SK-N-MC (cell line): Measurements from ENCODE around the gene CAMTA1.
A peak's percentile ranks its signal among the peaks of the same experiment; 100 is the strongest.

Experiments used
- DNase-seq: peaks from one replicate; pipeline ENCODE4 v3.0.0-alpha.2; 2011; ENCODE audit warnings: low read depth, low spot score
- H3K27ac ChIP-seq: fragments of 200-600 bp; sonication (generic); 2 replicates; pipeline ENCODE4 v1.5.1; 2016; ENCODE audit warnings: mixed run types
- H3K36me3 ChIP-seq: fragments of 200-600 bp; sonication (generic); 2 replicates; pipeline ENCODE4 v1.6.1; 2017; ENCODE audit warnings: antibody characterized with exemption, low read length, mixed read lengths; ENCODE audit not compliant: insufficient read depth
- H3K4me3 ChIP-seq: fragments of 200-600 bp; sonication (generic); 2 replicates; pipeline ENCODE4 v1.5.1; 2016
- H3K9ac ChIP-seq: fragments of 200-600 bp; sonication (generic); 2 replicates; pipeline ENCODE4 v1.8.0; 2017; ENCODE audit warnings: mixed run types, mixed read lengths; ENCODE audit not compliant: insufficient read length
- H3K9me3 ChIP-seq: fragments of 200-600 bp; sonication (generic); 2 replicates; pipeline ENCODE4 v1.6.1; 2017; ENCODE audit warnings: low read depth, mild to moderate bottlenecking, antibody characterized with exemption, low read length, moderate library complexity, mixed read lengths
- EZH2 ChIP-seq: fragments of 200-600 bp; sonication (generic); IDR thresholded peaks from one replicate; pipeline ENCODE4 v1.6.1; 2017; ENCODE audit warnings: antibody characterized with exemption
- FOXP2 ChIP-seq: optimal IDR thresholded peaks from 2 replicates; pipeline ENCODE3; 2011; ENCODE audit warnings: mild to moderate bottlenecking, moderate library complexity; ENCODE audit not compliant: insufficient read depth; ENCODE audit errors: extremely low read length, control extremely low read depth
- POLR2AphosphoS5 ChIP-seq: IDR thresholded peaks from 2 replicates; pipeline ENCODE4 v1.6.1; 2012; ENCODE audit warnings: mild to moderate bottlenecking, low read depth, low read length, borderline replicate concordance

CAMTA1 gene

DNA sequence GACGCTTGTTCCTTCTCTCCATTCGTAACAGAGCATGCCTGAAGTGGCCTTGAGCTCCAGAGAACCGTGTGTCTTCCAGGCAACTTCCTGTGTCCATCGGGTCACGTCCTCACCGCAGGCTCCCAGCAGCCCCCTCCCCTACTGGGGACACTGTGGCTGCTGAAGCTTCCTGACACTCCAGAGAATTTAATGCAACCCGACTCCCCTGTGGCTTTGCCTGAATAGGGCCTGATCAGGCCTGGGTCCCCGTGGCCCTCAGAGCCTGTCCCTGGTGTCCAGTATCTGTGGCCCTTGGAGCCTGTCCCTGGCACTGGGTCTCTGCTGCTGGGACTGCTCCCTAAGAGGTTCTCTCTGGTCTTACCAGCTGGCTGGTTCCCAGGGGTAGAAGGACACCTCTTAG, 766.2 kb downstream of the CAMTA1 start:
- no peak for DNase-seq

DNA sequence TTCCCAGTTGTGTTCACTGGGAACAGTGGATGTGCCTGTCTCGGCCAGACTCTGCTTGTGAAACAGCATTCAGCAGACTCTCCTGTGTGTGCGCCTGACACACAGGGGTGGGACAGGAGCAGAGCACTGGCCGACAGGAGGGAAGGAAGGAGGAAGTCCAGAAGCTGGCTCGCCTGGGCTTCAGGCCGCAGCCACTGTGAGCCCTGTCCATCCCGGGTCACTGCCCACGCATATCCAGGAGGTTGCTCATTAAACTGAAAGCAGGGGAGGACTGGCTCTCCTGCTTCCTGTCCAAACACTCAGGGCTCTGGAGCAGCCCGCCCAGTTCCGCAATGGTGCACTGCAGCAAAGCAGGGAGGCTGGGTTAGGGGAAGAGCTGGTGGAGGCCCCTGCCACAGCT, 767.1 kb downstream of the CAMTA1 start:
- Histone ChIP-seq H3K4me3 (no peak overlapping the region), H3K9ac (no peak overlapping the region), H3K27ac (no peak overlapping the region), H3K9me3 (no peaks in the 10 kb centered on the region), H3K36me3 (no peaks in the 10 kb centered on the region)
- no peak for DNase-seq
- TF ChIP-seq EZH2 (no peak), POLR2AphosphoS5 (no peak), FOXP2 (no peak)

More for the DNA sequence above, 766.2 kb downstream of the CAMTA1 start:
- no peaks in the 10 kb centered on the region for H3K9me3 ChIP-seq
- H3K4me3 ChIP-seq, result no peak overlapping the region
- no peak overlapping the region for H3K9ac ChIP-seq
- H3K27ac ChIP-seq, result no peak overlapping the region
- TF ChIP-seq POLR2AphosphoS5, result no peak
- TF ChIP-seq FOXP2, result no peak
- TF ChIP-seq EZH2, result no peak
- H3K36me3 ChIP-seq, result no peaks in the 10 kb centered on the region

DNA sequence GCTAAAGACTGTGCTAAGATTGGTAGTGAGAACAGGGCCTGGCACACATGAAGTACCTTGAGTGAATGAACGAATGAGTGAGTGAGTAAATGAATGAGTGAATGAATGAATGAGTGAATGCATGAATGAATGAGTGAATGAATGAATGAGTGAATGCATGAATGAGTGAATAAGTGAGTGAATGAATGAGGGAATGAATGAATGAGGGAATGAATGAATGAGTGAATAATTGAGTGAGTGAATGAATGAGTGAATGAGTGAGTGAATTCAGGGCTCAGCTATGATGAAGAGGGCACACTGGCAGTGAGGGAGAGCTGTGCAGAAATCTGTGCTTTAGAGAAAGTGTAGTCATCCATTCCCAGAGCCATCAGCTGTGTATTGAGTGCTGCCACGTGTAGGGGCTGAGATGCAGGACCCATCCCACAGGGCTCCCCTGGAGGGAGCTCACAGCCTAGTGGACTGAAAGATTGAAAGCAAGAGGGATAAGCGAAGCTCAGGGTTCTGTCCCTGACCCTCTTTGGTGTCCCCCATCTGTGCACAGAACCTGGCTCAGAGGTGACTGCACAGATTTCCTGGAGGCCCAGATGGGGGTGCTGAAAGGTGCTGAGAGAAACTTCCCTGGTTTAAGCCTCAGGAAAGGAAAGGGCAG, 767.9 kb downstream of the CAMTA1 start:
- Histone ChIP-seq H3K9ac (no peak overlapping the region), H3K36me3 (no peaks in the 10 kb centered on the region), H3K27ac (no peak overlapping the region), H3K4me3 (no peak overlapping the region), H3K9me3 (no peaks in the 10 kb centered on the region)
- DNase-seq, result no peak
- TF ChIP-seq POLR2AphosphoS5, result no peak
- TF ChIP-seq FOXP2, result no peak
- TF ChIP-seq EZH2, result no peak

DNA sequence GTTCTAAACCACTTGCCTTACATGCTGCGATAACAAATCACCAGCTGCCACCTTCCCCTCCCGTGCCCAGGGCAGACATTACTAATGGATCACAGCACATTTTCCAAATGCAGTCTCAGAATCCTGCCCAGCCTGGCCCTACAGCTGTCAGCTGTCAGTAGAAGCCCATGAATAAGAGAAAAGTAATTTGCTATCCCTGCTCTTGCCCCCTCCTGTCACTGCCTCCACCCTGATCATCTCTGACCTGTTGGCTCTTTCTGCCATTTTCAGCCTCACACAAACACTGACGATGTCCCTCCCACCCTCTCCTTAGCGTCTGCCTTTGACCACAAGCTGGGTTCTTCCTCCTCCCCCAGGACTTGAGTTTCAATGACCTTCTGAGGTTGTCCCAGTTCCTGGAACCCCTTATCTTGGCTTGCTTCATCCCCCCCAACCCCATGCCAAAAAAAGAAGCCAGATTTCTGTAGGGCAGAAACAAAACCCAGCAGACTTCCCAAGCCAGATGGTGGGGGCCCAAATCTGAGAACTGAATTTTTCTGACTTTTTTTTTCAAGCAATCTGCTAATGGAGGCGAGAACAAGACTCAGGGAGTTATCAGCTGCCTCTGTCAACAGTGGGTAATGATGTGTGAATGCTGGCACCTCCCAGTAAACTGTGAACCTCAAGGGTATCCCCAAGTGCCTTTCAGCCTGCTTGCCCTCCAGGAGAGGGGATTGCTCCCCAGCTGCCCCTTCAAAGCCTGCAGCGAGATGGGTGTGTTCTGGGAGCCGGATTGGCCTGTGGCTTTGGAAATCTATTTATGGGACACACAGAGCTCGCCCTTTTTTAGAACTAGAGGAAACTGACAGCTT, 769.4 kb downstream of the CAMTA1 start:
- no peaks in the 10 kb centered on the region for H3K9me3 ChIP-seq
- no peak for DNase-seq
- H3K27ac ChIP-seq, result no peak overlapping the region
- no peak overlapping the region for H3K9ac ChIP-seq
- H3K36me3 ChIP-seq, result no peaks in the 10 kb centered on the region
- H3K4me3 ChIP-seq, result no peak overlapping the region
- no peak for TF ChIP-seq EZH2
- TF ChIP-seq FOXP2, result no peak
- TF ChIP-seq POLR2AphosphoS5, result no peak

DNA sequence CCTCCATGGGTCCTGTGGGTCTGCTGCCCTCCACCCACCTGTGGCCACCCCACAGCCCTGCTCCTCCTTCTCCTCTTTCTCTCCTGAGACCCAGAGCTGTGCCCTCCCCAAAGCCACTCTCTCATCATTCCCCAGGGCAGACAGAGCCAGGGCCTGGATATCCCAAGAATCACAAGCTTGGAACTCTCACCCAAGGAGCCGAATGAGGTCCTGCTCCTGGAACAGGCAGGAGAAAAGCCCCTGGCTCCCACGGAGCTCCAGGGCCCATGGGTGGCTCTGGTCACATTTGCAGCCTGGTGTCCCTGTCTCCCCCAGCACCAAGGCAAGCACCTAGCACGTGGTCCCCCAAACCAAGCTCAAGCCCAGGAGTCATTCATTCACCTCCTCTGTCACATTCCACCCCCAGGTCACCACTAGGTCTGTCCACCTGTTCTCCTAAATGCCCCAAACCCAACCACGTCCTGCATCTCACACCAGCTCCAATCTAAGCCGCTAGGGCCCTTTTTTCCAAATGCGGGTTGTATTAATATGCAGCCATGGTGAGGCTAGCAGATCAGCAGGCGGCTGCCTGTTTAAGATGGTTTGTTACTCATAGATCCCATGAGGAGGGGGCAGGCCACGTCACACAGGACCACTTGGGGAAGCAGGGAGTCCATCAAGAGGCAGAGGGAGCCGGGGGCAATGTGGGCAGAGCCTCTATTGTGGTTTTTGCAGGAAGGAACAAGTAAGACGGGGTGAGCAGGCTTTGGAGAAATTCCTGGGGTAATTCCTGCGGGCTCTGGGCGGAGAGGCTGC, 770.3 kb downstream of the CAMTA1 start:
- Histone ChIP-seq H3K27ac (no peak overlapping the region), H3K9ac (no peak overlapping the region), H3K4me3 (no peak overlapping the region), H3K36me3 (no peaks in the 10 kb centered on the region), H3K9me3 (no peaks in the 10 kb centered on the region)
- DNase-seq, result no peak
- TF ChIP-seq EZH2 (no peak), POLR2AphosphoS5 (no peak), FOXP2 (no peak)

DNA sequence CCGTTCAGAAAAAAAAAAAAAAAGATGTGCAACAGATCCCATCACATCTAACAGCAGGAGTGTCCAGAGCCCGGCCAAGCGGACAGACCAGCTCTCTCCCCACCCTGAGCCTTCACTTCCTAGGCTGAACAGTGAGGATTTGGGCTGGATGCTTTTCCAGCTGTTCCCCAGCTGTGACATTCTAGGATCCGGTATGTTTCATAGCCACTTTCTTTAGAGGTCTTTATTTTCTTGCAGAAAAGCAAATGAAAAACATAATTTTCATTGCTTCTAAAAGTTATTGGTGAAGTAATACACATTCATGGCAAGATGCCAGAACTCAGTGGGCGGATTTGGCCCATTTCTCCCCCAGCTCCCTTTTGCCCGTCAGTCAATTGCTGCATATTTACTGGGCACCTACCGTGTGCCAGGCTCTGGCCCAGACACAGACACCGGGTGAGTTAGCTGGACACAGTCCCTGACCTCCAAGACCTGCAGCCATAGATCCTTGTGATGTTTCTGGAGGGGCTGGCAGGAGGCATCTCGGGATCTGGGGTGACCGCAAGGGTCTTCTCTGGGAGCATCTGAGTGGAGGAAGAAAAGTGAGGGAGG, 772.1 kb downstream of the CAMTA1 start:
- no peak for TF ChIP-seq FOXP2
- no peak for TF ChIP-seq EZH2
- no peak for TF ChIP-seq POLR2AphosphoS5
- no peak for DNase-seq
- H3K4me3 ChIP-seq, result no peak overlapping the region

DNA sequence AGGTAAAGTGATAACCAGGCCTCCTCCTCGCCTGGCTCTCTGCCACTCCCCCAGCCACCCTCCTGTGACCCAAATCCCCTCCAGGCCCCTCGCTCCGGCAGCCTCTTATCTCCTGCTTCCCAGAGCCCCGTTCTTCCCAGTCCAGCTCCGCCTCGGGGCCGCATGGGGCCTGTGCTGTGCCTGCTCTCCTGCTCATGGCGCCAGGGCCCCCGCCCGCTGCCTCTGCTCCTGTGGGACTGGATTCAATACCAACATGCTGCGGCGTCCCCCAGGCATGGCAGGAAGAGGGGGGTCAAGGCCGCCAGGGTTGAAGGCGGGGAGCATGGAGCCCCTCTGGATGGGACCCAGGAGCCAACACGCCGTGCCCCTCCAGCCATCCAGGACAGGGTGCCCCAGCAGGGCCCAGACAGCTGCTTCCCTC, 772.8 kb downstream of the CAMTA1 start:
- no peak overlapping the region for H3K27ac ChIP-seq
- H3K9me3 ChIP-seq, result no peaks in the 10 kb centered on the region
- no peak for DNase-seq
- no peak overlapping the region for H3K4me3 ChIP-seq
- TF ChIP-seq EZH2 (no peak), POLR2AphosphoS5 (no peak), FOXP2 (no peak)
- peak overlapping the region; percentile 12 for H3K9ac ChIP-seq
- H3K36me3 ChIP-seq, result no peaks in the 10 kb centered on the region

More for the DNA sequence above, 772.1 kb downstream of the CAMTA1 start:
- Histone ChIP-seq H3K9ac (no peak overlapping the region), H3K9me3 (no peaks in the 10 kb centered on the region), H3K36me3 (no peaks in the 10 kb centered on the region), H3K27ac (peak overlapping the region; percentile 13; the same call in 1 of the 2 replicates)
